Measurements from ENCODE around the gene TFR2.

The TFR2 gene

DNA sequence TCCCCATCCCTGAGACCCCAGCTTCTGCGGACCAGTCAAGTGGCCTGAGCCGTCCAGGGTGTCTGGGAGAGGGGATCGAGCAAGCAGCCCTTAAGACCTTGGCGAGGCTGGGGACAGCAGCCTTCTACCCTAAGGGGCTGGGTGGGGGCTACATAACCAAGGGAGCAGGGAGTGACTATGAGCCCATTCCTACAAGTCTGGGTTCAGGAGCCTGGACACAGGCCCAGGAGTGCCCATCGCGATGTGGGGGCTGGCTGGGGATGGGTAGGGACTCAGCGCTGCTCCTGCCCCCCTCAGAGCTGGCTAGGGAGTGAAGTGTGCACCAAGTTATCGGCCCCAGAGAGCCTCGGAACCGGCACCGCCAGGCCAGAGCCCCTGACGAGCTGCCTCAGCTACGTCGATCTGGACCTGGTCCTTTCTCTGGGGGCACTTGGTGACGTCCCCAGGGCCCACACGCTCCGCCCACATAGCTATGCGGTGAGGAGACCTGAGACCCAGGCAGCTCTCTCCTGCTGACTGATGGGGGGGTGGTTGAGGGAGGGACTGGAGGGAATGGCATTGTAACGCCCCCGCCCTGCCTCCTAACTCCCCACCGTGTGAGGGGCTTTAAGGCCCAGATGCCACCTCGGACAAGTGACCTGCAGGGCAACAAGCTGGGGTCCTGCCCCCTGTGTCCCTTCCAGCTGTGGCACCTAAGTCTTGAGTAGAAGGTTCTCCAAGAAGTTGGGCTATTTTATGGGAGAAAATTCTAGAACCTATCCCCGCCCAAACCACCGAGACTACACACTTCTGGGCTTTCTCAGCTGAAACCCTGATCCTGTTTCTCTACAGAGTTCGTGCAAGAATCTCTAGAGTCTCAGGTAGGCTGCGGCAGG lies 70.2 kb downstream of the TFR2 start:
- TF ChIP-seq, protein P1, sequence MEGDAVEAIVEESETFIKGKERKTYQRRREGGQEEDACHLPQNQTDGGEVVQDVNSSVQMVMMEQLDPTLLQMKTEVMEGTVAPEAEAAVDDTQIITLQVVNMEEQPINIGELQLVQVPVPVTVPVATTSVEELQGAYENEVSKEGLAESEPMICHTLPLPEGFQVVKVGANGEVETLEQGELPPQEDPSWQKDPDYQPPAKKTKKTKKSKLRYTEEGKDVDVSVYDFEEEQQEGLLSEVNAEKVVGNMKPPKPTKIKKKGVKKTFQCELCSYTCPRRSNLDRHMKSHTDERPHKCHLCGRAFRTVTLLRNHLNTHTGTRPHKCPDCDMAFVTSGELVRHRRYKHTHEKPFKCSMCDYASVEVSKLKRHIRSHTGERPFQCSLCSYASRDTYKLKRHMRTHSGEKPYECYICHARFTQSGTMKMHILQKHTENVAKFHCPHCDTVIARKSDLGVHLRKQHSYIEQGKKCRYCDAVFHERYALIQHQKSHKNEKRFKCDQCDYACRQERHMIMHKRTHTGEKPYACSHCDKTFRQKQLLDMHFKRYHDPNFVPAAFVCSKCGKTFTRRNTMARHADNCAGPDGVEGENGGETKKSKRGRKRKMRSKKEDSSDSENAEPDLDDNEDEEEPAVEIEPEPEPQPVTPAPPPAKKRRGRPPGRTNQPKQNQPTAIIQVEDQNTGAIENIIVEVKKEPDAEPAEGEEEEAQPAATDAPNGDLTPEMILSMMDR (IDR thresholded peaks at IDR 0.05): no peak
- TF ChIP-seq ZFX (IDR thresholded peaks at IDR 0.05; ENCODE audit: borderline replicate concordance): no peak
- peak overlapping the region; percentile 74 for H3K27ac ChIP-seq

All from 22Rv1 (cell line).